ENCODE data around the gene CYP2J2. TPM values are rescaled to one million over a fixed set of nuclear protein-coding genes. Genes with fewer than 3 reads are reported as not detected.
"Not testable (repeated sequence)": the region's sequence is repeated elsewhere in the genome, so short reads cannot be mapped to it uniquely, and the experiment has no call there.

The CYP2J2 gene
- total RNA-seq, 1 donor from 2014 or later: 0.11 TPM

DNA sequence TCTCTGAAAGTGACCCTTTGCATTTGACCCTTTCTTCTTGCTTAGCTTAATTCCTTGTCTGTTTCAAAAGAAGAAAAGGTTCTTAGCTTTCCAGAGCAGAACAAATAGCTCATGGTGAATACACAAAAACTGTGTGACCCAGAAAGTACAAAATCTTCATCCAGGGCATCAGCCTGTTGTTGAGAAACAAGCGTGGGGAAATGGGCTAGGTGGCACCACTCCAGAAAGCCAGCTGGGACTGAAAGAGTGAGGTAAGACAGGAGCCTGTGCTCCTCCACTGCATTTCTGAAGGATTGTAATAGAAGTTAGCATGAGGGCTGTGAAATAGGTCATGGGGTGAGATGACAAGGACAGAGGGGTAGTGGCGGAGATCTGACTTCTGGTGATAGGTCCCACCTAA lies 45.8 kb downstream of the CYP2J2 start:
- Mint-ChIP-seq H3K27me3 (ENCODE audit: low read depth) (peaks cover 7% of the 10 kb centered on the region), H3K36me3 (ENCODE audit: low read depth) (peaks cover 3% of the 10 kb centered on the region), H3K9me3 (peaks cover 7% of the 10 kb centered on the region), H3K4me3 (ENCODE audit: low read depth) (no peak overlapping the region), H3K27ac (no peak overlapping the region), H3K4me1 (ENCODE audit: low read depth) (no peaks in the 10 kb centered on the region)
- intact Hi-C loops (cut with micrococcal nuclease): no loop called here
- DNase-seq (ENCODE audit: low spot score): no peak

GRCh38 chr1:59879996-59880505 lies 46.5 kb downstream of the CYP2J2 start:
- intact Hi-C loops (cut with micrococcal nuclease): loop anchor here (1.0 kb wide), 1 partner anchor 67 kb away; no protein-coding TSS in a partner anchor
- peaks cover 7% of the 10 kb centered on the region for H3K27me3 Mint-ChIP-seq (ENCODE audit: low read depth)
- H3K4me1 Mint-ChIP-seq (ENCODE audit: low read depth): no peaks in the 10 kb centered on the region
- H3K36me3 Mint-ChIP-seq (ENCODE audit: low read depth): peaks cover 3% of the 10 kb centered on the region
- no peak for DNase-seq (ENCODE audit: low spot score)
- no peak overlapping the region for H3K4me3 Mint-ChIP-seq (ENCODE audit: low read depth)
- peaks cover 7% of the 10 kb centered on the region for H3K9me3 Mint-ChIP-seq
- H3K27ac Mint-ChIP-seq: no peak overlapping the region

GRCh38 chr1:59879574-59879973 lies 47.0 kb downstream of the CYP2J2 start:
- H3K9me3 Mint-ChIP-seq: peaks cover 7% of the 10 kb centered on the region
- peaks cover 3% of the 10 kb centered on the region for H3K36me3 Mint-ChIP-seq (ENCODE audit: low read depth)
- intact Hi-C loops (cut with micrococcal nuclease): loop anchor here (1.0 kb wide), 1 partner anchor 68 kb away; no protein-coding TSS in a partner anchor
- H3K4me3 Mint-ChIP-seq (ENCODE audit: low read depth): no peak overlapping the region
- H3K4me1 Mint-ChIP-seq (ENCODE audit: low read depth): no peaks in the 10 kb centered on the region
- DNase-seq (ENCODE audit: low spot score): peak; percentile 15
- peaks cover 7% of the 10 kb centered on the region for H3K27me3 Mint-ChIP-seq (ENCODE audit: low read depth)
- H3K27ac Mint-ChIP-seq: no peak overlapping the region

DNA sequence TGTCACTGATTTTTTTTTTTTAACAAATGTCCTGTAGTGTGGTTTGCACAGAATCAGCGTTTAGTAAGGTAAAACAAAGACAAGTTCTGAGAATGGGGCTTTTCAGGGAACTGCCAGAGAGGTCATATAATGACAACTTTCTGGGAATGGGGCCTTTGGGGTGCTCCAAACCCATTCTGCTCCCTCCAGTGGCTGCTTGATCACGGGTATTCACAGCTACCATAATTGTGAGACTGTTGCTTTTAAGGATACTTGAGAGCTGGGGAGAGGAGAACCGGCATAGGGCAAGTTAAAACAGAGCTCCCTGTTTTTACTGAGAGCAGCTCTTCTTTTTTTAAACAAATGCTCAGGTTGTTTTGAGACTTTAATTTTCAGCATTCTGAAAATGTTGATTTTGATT lies 48.2 kb downstream of the CYP2J2 start:
- Mint-ChIP-seq H3K9me3 (peaks cover 7% of the 10 kb centered on the region), H3K36me3 (ENCODE audit: low read depth) (peaks cover 3% of the 10 kb centered on the region), H3K4me3 (ENCODE audit: low read depth) (no peak overlapping the region), H3K27me3 (ENCODE audit: low read depth) (peaks cover 7% of the 10 kb centered on the region), H3K4me1 (ENCODE audit: low read depth) (no peaks in the 10 kb centered on the region), H3K27ac (no peak overlapping the region)
- DNase-seq (ENCODE audit: low spot score): no peak
- intact Hi-C loops (cut with micrococcal nuclease): no loop called here

DNA sequence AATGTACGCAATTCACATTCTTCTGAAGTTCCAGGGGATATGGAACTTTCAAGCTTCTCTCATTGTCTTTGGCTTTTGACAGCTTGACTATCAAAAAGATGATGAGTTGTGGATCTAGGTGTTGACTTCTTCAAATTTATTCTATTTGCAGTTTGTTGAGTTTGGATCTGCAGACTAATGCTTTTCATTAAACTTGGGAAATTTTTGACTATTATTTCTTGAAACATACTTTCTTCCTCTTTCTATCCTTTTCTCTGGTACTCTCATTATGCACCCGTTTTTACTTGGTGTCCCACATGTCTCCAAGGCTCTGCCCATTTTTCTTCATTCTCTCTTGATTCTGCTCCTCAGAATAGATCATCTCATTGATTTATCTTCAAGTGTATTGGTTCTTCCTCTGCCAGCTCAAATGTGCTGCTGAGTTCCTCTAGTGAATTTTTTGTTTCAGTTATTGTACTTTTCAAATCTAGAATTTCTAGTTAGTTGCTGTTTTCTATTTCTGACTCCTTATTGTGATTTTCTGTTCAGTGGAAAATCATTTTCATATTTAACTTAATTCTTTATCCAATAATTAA lies 49.4 kb downstream of the CYP2J2 start:
- Mint-ChIP-seq H3K4me3 (ENCODE audit: low read depth) (no peak overlapping the region), H3K4me1 (ENCODE audit: low read depth) (no peaks in the 10 kb centered on the region), H3K27ac (no peak overlapping the region), H3K9me3 (peaks cover 7% of the 10 kb centered on the region), H3K36me3 (ENCODE audit: low read depth) (peaks cover 3% of the 10 kb centered on the region), H3K27me3 (ENCODE audit: low read depth) (no peaks in the 10 kb centered on the region)
- no peak for DNase-seq (ENCODE audit: low spot score)
- intact Hi-C loops (cut with micrococcal nuclease): no loop called here

DNA sequence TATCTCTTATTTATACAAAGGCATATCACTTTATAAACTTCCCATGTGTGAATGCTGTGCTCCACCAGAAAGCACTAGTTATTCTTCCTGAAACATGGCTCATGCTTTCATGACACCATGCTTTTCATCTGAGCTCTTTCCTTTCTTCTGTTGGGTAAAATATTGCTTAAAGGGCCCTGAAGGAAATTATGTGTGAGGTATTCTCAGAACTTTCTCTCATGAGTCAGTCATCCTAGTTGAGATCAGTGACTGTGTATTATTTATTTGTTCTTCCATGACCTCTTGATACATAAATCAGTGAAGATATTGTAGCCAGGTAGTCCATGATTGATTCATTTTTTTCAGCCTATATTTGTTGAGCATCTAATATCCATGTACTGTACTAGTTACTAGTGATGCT lies 54.8 kb downstream of the CYP2J2 start:
- Mint-ChIP-seq H3K27ac (no peak overlapping the region), H3K9me3 (no peaks in the 10 kb centered on the region), H3K4me3 (ENCODE audit: low read depth) (no peak overlapping the region), H3K27me3 (ENCODE audit: low read depth) (no peaks in the 10 kb centered on the region), H3K36me3 (ENCODE audit: low read depth) (no peaks in the 10 kb centered on the region), H3K4me1 (ENCODE audit: low read depth) (no peaks in the 10 kb centered on the region)
- no peak for DNase-seq (ENCODE audit: low spot score)
- intact Hi-C loops (cut with micrococcal nuclease): no loop called here

- intact Hi-C loops (cut with micrococcal nuclease): no loop called here
- H3K36me3 Mint-ChIP-seq (ENCODE audit: low read depth): no peaks in the 10 kb centered on the region
- no peak overlapping the region for H3K27ac Mint-ChIP-seq
These were observed 60.1 kb downstream of the CYP2J2 start for GRCh38 chr1:59866462-59866861.

DNA sequence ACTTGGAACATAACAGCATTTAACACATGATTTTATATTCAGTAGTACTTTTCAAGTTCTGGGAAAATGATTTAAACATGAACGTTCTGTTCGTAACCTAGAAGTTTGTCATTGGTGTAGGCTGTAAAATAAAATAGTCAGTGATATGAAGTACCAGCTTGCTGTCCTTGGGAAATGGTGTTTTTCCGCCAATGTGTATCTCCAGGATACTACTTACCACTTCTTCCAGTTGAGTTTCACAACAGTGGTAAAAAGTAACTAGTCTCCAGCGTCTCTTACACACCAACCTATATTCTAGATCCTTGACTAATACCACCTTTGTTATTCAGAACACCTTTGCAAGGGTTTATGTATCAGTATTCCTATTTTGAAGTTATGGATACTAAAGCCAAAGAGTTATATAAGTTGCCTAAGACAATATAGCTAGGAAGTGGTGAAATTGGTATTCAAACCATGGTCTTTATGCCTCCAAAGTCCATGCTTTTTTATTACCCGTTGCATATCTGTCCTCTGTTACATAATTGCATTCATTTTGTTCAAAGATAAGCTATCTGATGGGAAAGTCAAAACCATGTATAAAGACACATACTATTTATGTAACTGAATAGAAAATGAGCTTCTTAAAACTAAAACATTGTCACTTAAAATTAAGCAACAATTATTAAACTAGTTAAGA lies 68.8 kb downstream of the CYP2J2 start:
- Mint-ChIP-seq H3K4me1 (ENCODE audit: low read depth) (no peaks in the 10 kb centered on the region), H3K27me3 (ENCODE audit: low read depth) (no peaks in the 10 kb centered on the region), H3K36me3 (ENCODE audit: low read depth) (no peaks in the 10 kb centered on the region), H3K9me3 (peaks cover 4% of the 10 kb centered on the region), H3K27ac (no peak overlapping the region), H3K4me3 (ENCODE audit: low read depth) (no peak overlapping the region)
- intact Hi-C loops (cut with micrococcal nuclease): no loop called here
- DNase-seq (ENCODE audit: low spot score): no peak

More at GRCh38 chr1:59866462-59866861, 60.1 kb downstream of the CYP2J2 start:
- no peak for DNase-seq (ENCODE audit: low spot score)
- no peaks in the 10 kb centered on the region for H3K4me1 Mint-ChIP-seq (ENCODE audit: low read depth)
- no peaks in the 10 kb centered on the region for H3K27me3 Mint-ChIP-seq (ENCODE audit: low read depth)
- H3K4me3 Mint-ChIP-seq (ENCODE audit: low read depth): no peak overlapping the region
- no peaks in the 10 kb centered on the region for H3K9me3 Mint-ChIP-seq

- no peaks in the 10 kb centered on the region for H3K4me1 Mint-ChIP-seq (ENCODE audit: low read depth)
- H3K9me3 Mint-ChIP-seq: peaks cover 4% of the 10 kb centered on the region
- no peaks in the 10 kb centered on the region for H3K27me3 Mint-ChIP-seq (ENCODE audit: low read depth)
- intact Hi-C loops (cut with micrococcal nuclease): no loop called here
- DNase-seq (ENCODE audit: low spot score): no peak
- no peak overlapping the region for H3K27ac Mint-ChIP-seq
- no peaks in the 10 kb centered on the region for H3K36me3 Mint-ChIP-seq (ENCODE audit: low read depth)
- H3K4me3 Mint-ChIP-seq (ENCODE audit: low read depth): no peak overlapping the region
These were observed 69.7 kb downstream of the CYP2J2 start for GRCh38 chr1:59856725-59857338.

DNA sequence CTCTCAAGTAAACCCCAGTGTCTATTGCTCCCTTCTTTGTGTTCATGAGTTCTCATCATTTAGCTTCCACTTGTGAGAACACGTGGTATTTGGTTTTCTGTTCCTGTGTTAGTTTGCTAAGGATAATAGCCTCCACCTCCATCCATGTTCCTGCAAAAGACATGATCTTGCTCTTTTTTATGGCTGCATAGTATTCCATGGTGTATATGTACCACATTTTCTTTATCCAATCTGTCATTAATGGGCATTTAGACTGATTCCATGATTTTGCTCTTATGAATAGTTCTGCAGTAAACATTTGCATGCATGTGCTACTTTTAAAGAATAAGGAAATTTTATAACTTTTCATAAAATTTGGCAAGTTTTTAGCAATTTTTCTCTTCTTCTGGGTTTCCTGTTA lies 71.3 kb downstream of the CYP2J2 start:
- H3K4me1 Mint-ChIP-seq (ENCODE audit: low read depth); H3K27ac Mint-ChIP-seq; H3K4me3 Mint-ChIP-seq (ENCODE audit: low read depth); H3K36me3 Mint-ChIP-seq (ENCODE audit: low read depth); H3K27me3 Mint-ChIP-seq (ENCODE audit: low read depth); DNase-seq (ENCODE audit: low spot score); H3K9me3 Mint-ChIP-seq; intact Hi-C loops (cut with micrococcal nuclease): not testable (repeated sequence)

DNA sequence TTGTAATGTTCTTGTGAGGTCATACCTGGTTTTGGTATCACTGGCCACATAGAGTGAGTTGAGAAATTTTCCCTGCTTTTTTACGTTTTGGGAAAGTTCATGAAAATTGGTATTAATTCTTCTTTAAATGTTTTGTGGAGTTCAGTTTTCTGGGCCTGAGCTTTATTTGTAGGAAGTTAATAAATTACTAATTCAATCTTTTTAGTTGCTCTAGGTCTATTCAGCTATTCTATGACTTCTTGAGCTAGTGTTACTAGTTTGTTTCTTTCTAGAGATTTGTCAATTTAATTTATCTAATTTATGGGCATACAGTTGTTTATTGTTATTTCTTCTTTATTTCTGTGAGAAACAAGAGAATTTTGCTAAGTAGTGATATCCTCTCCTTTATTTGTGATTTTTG lies 74.5 kb downstream of the CYP2J2 start:
- intact Hi-C loops (cut with micrococcal nuclease): no loop called here
- no peak for DNase-seq (ENCODE audit: low spot score)
- Mint-ChIP-seq H3K27ac (no peak overlapping the region), H3K27me3 (ENCODE audit: low read depth) (no peaks in the 10 kb centered on the region), H3K4me3 (ENCODE audit: low read depth) (no peak overlapping the region), H3K9me3 (peaks cover 4% of the 10 kb centered on the region), H3K4me1 (ENCODE audit: low read depth) (no peaks in the 10 kb centered on the region), H3K36me3 (ENCODE audit: low read depth) (no peaks in the 10 kb centered on the region)

- DNase-seq (ENCODE audit: low spot score): no peak
- Mint-ChIP-seq H3K27ac (no peak overlapping the region), H3K9me3 (no peaks in the 10 kb centered on the region), H3K36me3 (ENCODE audit: low read depth) (no peaks in the 10 kb centered on the region), H3K4me3 (ENCODE audit: low read depth) (no peak overlapping the region), H3K27me3 (ENCODE audit: low read depth) (no peaks in the 10 kb centered on the region), H3K4me1 (ENCODE audit: low read depth) (no peaks in the 10 kb centered on the region)
- intact Hi-C loops (cut with micrococcal nuclease): no loop called here
These were observed 79.7 kb downstream of the CYP2J2 start for GRCh38 chr1:59846895-59847282.

- H3K4me3 Mint-ChIP-seq (ENCODE audit: low read depth): no peak overlapping the region
These were observed 80.2 kb downstream of the CYP2J2 start for GRCh38 chr1:59846209-59846894.

More at GRCh38 chr1:59846209-59846894, 80.2 kb downstream of the CYP2J2 start:
- Mint-ChIP-seq H3K9me3 (no peaks in the 10 kb centered on the region), H3K27ac (no peak overlapping the region), H3K4me1 (ENCODE audit: low read depth) (no peaks in the 10 kb centered on the region), H3K27me3 (ENCODE audit: low read depth) (no peaks in the 10 kb centered on the region), H3K36me3 (ENCODE audit: low read depth) (no peaks in the 10 kb centered on the region)
- intact Hi-C loops (cut with micrococcal nuclease): no loop called here
- no peak for DNase-seq (ENCODE audit: low spot score)

Measured in activated T-helper 2 cell treated with anti-CD3 and anti-CD28 coated beads, Interferon-gamma antibody, Interleukin-2, Interleukin-4, amounts not matched to agents 10 μg/mL and 5 μg/mL and 100 μg/mL, durations not matched to agents 14 hours and 24 hours and 36 hours (primary cell).